Activated effector memory CD4-positive, alpha-beta T cell treated with anti-CD3 and anti-CD28 coated beads, Interleukin-2, amount 50 U/mL, for 16 hours (primary cell): ENCODE results near the gene RRN3.
A peak's percentile ranks its signal among the peaks of the same experiment; 100 is the strongest.
"Not testable (repeated sequence)": the region's sequence is repeated elsewhere in the genome, so short reads cannot be mapped to it uniquely, and the experiment has no call there.

Experiments
- DNase-seq: peaks from one replicate; pipeline ENCODE4 v3.0.0-alpha.2; 2020

The RRN3 gene

DNA sequence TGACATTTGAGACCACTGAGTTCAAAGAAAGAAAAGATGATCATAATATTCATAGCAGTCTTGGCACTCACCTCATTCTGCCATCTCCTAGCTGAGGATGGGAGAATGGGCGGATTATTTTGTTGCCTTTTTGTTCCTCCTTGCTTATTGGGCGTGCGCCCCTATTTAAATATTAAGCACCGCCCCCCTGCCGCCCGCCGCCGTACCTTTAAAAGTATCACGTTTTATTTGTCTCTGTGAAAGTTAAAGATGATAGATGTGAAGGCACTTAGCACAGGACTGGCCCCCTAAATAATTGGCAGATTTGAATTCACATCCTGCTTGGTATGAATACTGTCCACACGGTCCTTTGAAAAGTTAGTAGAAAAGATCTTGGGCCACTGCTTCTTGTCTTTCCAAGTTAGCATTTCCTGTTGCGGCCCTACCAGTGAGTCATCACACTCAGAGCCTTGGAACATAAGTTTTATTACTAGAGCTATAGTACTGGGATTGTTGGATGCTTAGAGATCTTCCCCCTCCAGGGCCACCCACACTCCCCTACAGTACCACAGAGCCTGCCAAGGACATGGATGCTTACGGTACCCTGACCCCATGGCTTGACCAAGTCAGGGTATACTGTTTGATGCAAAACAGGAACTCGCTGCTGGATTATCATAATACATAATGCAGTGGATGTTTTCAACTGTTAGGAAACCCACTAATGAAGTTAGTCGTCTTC is 68.7 kb downstream of the RRN3 start:
- not testable (repeated sequence) for DNase-seq

- not testable (repeated sequence) for DNase-seq
Observed at GRCh38 chr16:15024858-15025199, 69.2 kb downstream of the RRN3 start.

- DNase-seq = not testable (repeated sequence)
Observed at GRCh38 chr16:15023381-15024077, 70.5 kb downstream of the RRN3 start.

DNA sequence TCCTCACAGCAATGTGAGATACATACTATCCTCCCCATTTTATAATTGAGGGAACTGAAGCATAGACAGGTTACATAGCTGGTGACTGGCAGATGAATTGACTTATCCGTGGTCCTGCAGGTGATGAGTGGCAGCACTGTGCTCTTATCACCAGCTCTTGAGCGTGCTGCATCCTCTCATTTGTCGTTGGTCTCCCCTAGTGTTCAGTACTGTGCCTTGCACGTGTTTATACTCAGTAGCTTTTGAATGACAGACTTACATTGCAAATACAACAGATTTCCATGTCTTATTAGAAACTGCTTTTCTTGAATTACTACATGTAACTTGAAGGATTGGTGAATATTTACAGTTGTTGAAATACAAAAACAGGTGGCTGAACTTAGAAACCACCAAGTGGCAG is 71.9 kb downstream of the RRN3 start:
- peak; percentile 75 for DNase-seq

- not testable (repeated sequence) for DNase-seq
Observed at GRCh38 chr16:15021429-15021828, 72.6 kb downstream of the RRN3 start.

- not testable (repeated sequence) for DNase-seq
Observed at GRCh38 chr16:15016951-15017580, 77.0 kb downstream of the RRN3 start.

GRCh38 chr16:15016354-15016753 is 77.7 kb downstream of the RRN3 start:
- DNase-seq = not testable (repeated sequence)

DNA sequence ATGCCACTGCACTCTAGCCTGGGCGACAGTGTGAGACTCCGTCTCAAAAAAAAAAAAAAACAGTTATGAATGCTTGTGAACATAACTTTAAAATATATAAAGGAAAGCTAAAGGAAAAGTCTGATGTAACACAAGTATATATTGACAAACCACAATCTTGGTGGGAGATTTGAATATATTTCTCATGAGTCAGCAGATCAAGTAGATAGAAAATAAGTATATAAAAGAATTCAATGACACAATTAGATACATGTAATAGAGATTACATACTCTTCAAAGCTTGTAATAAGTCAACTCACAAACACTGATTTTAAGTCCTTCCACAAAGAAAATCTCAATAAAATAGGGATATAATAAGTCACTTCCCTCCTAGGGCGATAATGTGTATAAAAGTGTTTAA is 78.4 kb downstream of the RRN3 start:
- DNase-seq = not testable (repeated sequence)

GRCh38 chr16:15012941-15013340 is 81.1 kb downstream of the RRN3 start:
- DNase-seq = not testable (repeated sequence)
